Activated effector memory CD4-positive, alpha-beta T cell treated with Interleukin-2 at 50 U/mL for 16 hours (primary cell): ENCODE data around the gene A1CF.
"Not testable (repeated sequence)": the region's sequence is repeated elsewhere in the genome, so short reads cannot be mapped to it uniquely, and the experiment has no call there.

ENCODE experiments used
- DNase-seq: peaks from one replicate; pipeline ENCODE4 v3.0.0-alpha.2; 2020

The A1CF gene

DNA sequence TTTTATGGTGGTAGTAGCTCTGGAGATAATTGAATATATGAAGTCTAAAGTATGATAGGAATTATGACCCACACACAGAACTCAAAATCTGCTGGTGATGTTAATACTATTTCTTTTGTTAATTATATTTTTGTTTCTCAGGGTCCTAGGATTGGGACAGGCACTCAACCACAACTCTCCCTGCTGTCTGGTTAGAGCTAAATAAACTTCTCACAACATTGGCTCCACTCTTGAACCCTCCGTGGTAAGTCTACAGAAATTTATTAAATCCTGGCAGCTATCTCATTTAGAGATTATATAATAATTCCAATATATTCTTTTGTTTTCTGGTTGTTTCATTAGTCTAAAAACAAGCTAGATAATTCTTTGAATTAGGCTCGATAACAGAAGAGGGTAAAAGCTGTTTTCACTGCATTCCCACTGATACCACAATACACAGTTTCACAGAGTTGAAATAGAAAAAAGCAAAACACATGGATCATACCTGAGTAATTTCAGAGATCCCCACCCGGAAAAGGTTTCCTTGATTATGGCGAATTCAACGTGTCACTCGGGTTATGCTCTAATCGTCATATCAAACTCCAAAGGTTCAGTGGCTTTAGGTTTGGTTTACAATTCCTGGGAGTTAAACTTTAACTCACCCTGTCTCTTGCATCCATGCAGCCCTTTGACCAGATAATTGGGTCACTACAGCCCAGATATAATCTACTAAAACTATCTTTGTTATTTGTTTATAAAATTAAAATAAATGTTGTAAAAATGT lies at the start of gene A1CF:
TSS of gene A1CF (minus strand) at position 531 of the 763 bp plus-strand sequence. CDS start 25,687 bp downstream, outside the sequence.
- no peak for DNase-seq

DNA sequence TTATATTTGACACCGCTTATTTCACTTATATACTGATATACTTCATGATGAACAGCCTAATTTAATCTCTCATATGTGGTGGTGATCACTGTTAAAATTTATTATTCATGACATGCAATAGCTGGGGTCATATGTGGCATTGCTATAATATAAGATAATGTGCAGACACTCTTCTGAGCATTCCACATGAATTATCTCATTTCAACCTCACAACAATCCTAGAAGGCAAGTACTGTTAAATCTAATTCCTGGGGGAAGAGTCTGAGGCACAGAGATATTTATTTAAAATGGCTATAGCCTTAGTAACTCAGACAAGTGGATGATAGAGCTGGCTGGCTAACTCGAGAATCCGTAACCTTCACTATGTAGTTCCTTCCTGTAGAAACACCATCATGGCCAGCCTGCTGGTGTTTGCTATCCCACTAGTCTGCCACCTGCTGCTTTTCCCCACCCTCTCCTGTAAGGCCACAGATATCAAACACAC lies 46.6 kb upstream of the A1CF start:
- DNase-seq, result no peak

DNA sequence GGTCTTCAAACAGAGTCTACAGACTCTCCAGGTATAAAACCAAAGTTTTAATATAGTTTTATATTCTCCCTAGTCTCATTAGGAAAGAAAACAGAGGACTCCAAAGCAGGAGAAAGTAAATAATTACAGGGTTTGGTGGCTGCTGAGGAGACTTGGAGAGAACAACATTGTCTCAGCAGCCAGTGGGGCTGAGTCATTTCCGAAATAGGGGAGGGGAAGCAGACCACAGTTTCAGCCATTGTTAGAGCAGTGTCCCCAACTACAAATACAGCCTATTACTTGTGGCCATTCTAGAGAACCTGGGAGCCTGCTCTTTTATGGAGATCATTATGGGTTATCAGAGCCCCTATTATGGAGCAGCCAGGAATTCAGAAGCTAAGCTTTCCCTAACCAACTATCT lies 44.2 kb upstream of the A1CF start:
- no peak for DNase-seq

GRCh38 chr10:50928190-50928552 lies 42.7 kb upstream of the A1CF start:
- DNase-seq, result no peak

- no peak for DNase-seq
These were observed 42.2 kb upstream of the A1CF start for GRCh38 chr10:50927522-50928189.

DNA sequence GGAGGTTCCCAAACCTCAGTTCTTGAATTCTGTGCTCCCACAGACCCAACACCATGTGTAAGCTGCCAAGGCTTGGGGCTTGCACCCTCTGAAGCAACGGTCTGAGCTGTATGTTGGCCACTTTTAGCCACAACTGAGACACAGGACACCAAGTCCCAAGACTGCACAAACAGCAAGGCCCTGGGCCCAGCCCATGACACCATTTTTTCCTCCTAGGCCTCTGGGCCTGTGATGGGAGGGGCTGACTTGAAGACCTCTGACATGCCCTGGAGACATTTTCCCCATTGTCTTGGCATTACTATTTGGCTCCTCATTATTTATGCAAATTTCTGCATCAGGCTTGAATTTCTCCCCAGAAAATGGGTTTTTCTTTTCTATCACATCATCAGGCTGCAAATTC lies 38.0 kb upstream of the A1CF start:
- DNase-seq, result not testable (repeated sequence)

GRCh38 chr10:50919010-50919409 lies 33.6 kb upstream of the A1CF start:
- DNase-seq, result no peak

DNA sequence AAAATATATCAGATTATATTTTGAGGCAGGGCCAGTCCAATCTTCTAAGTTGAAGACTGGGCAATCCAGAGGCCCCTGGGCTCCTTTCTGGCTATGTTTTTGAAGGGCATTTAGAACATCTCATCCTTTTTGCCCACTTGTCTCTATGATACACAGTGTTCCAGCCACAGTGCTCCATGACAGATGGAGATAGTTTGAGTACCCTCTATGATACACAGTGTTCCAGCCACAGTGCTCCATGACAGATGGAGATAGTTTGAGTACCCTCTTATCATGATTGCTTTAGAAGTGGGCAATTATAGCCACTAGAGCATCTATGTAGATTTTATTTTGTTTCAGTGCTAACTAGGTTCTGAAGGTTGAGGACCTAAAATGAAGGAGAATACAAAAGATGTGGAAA lies 33.1 kb upstream of the A1CF start:
- no peak for DNase-seq

DNA sequence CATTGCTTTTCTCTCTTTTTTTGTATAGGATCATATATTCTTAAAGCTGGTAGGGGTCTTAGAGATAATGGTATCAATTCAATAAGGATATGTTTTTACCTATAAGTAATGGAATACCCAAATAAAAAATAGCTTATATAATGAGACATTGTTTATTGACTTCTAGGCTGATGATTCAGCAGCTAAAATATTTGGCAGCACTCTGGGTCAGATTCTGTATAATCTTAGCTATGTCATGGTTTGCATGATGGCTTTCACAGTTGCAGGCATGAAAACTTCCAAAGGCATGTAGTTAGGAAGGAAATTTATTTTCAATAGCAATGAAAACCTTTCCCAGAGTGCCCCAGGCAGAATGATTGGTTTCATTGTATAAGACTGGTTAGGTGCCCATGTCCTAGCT lies 32.1 kb upstream of the A1CF start:
- DNase-seq, result no peak

- no peak for DNase-seq
These were observed 24.0 kb upstream of the A1CF start for GRCh38 chr10:50909334-50910014.

DNA sequence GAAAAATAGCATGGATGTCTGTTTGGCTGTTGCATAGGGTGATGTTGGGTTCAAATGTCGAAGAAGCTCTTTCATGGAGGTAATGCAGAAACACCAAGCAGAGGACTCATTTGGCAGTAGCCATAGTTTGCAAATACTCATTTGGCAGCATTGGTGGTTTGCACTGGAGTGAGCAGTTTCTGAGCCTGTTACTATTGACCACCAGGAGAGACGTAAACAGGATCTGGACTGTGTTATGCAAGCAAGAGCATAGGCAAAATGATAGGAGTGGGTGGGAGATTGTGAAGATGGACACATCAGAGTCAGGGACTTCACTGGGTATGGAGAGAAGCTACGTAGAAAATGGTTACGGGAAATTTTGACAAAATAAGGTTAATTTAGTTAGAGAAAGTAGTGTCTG lies 22.9 kb upstream of the A1CF start:
- DNase-seq, result no peak

DNA sequence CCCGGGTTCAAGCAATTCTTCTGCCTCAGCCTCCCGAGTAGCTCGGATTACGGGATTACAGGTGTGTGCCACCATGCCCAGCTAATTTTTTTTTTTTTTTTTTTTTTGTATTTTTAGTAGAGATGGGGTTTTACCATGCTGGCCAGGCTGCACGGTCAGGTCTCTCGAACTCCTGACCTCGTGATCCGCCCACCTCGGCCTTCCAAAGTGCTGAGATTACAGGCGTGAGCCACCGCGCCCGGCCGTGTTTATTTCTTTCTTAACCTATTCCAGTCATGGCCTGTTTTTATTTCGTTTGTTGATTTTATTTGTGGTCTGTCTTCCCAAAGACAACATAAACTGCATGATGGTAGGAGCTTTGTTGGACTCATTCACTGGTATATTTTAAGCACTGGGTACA lies 20.4 kb upstream of the A1CF start:
- not testable (repeated sequence) for DNase-seq

GRCh38 chr10:50896721-50897120 lies 11.3 kb upstream of the A1CF start:
- no peak for DNase-seq

DNA sequence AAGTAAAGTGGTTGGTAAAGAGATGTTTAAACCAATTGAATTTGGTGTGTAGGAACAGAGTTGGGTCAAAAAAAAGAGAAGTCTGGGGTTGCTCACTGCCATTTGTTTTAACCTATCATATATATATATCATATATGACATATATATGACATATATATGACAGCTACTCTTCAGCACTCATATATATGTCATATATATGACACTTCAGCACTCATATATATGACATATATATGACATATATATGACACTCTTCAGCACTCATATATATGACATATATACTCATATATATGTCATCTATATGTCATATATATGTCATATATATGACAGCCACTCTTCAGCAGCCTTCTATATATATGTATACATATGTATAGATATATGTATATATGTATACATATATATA lies 8.9 kb upstream of the A1CF start:
- DNase-seq, result no peak

- DNase-seq, result no peak
These were observed 7.0 kb upstream of the A1CF start for GRCh38 chr10:50892467-50892866.

GRCh38 chr10:50884302-50884701 lies 1.1 kb downstream of the A1CF start:
- no peak for DNase-seq

GRCh38 chr10:50883629-50884028 lies 1.8 kb downstream of the A1CF start:
- DNase-seq, result no peak

DNA sequence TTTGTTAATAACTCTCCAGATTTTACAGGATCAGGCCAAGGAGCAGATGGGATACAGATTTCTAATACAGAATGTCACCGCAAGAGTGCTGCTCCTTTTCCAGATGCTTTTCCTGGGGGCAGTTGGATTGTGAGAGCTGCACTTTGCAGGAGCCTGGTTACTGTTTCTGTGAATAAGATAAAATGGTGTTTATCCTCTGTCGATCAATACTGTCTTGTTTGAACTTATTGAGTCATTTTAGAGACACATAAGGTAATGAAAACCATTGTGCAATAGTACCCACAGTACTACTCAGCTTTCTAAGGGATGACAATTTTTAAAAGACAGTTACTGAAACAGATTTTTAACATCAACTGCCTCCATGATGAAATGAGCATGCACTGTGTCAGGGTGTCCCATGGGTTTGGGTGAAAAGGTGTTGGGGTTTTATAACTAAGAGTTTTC lies 2.9 kb downstream of the A1CF start:
- DNase-seq, result no peak

DNA sequence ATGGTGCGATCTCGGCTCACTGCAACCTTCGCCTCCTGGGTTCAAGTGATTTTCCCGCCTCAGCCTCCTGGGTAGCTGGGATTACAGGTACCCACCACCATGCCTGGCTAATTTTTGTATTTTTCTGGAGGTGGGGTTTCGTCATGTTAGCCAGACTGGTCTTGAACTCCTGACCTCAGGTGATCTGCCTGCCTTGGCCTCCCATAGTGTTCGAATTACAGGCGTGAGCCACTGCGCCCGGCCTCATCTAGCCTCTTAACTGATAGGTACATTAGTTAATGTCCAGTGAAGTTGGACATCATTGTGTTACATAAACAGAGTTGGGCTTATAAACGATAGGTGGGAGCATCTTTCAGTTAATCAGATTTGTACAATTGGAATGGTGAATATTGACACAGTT lies 4.4 kb downstream of the A1CF start:
- DNase-seq, result not testable (repeated sequence)

GRCh38 chr10:50876429-50876828 lies 9.0 kb downstream of the A1CF start:
- no peak for DNase-seq

GRCh38 chr10:50874723-50875122 lies 10.7 kb downstream of the A1CF start:
- no peak for DNase-seq

GRCh38 chr10:50866317-50866716 lies 19.1 kb downstream of the A1CF start:
- DNase-seq, result no peak

DNA sequence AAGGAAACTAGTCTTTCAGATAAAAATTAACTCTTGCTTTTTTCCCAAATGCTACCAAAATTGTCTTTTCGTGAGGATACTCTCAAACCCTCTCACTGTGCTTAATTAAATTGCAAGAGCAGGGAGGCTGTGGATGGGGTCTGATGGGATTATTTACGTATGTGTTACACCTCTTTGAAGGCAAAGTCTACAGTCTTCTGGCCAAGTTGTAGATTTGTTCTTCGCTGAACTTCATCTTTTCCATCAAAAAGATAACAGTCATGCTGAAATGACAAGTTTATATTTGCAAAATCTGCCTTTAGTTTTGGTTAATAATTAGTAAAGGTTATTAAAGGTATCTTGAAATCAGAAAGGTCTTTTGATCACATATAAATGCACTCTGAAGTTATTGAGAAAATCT lies 22.7 kb downstream of the A1CF start:
- no peak for DNase-seq

GRCh38 chr10:50861370-50861769 lies 24.1 kb downstream of the A1CF start:
- no peak for DNase-seq
